Activated B cell treated with CpG ODN at 0.5 μM for 24 hours (primary cell): ENCODE measurements around the gene MED20. TPM values are rescaled to one million over a fixed set of nuclear protein-coding genes. Genes with fewer than 3 reads are reported as not detected.

Source experiments
- ATAC-seq: fragments of 200-7000 bp; cut with Tn5 transposase; one replicate; pipeline ENCODE4 v1.10.0; 2021; ENCODE audit warnings: low read depth, mild to moderate bottlenecking, moderate library complexity
- CTCF ChIA-PET: fragments of 350-600 bp; sonication (Branson Sonifier 250); formaldehyde crosslinking; loops from one replicate; lab custom pipeline; 2021; ENCODE audit warnings: antibody characterized with exemption; lab: Charles Lee
- POLR2A ChIA-PET: fragments of 350-600 bp; sonication (Branson Sonifier 250); formaldehyde crosslinking; loops from one replicate; lab custom pipeline; 2021; ENCODE audit warnings: antibody characterized with exemption; lab: Charles Lee
- DNase-seq: peaks from one replicate; pipeline ENCODE4 v3.0.0; 2022
- H3K27ac Mint-ChIP-seq: one replicate; pipeline ENCODE4 v1.8.0; 2020; ENCODE audit warnings: mixed read lengths
- H3K27me3 Mint-ChIP-seq: one replicate; pipeline ENCODE4 v1.8.0; 2021; ENCODE audit warnings: mixed read lengths
- H3K36me3 Mint-ChIP-seq: one replicate; pipeline ENCODE4 v1.8.0; 2021; ENCODE audit warnings: low read depth, mixed read lengths
- H3K4me1 Mint-ChIP-seq: one replicate; pipeline ENCODE4 v1.8.0; 2021; ENCODE audit warnings: mixed read lengths
- H3K4me3 Mint-ChIP-seq: one replicate; pipeline ENCODE4 v1.8.0; 2020; ENCODE audit warnings: mild to moderate bottlenecking, mixed read lengths
- H3K9me3 Mint-ChIP-seq: one replicate; pipeline ENCODE4 v1.8.0; 2020; ENCODE audit warnings: mixed read lengths
- intact Hi-C: fragments of 100-400 bp; cut with micrococcal nuclease; formaldehyde crosslinking; loops from one replicate; pipeline ENCODE4 v1.15.1; 2024
- total RNA-seq: library from RNA; stranded (reverse); gene quantifications from 2 replicates; pipeline ENCODE4 v1.2.3, GENCODE V29; 2022
- TF ChIP-seq, protein P1 (sequence below): fragments of 200-600 bp; IDR thresholded peaks from one replicate; pipeline ENCODE4 v1.8.0; 2022; ENCODE audit warnings: antibody characterized with exemption, mild to moderate bottlenecking

Gene MED20
- total RNA-seq, 1 donor from 2014 or later = 21.1 TPM

DNA sequence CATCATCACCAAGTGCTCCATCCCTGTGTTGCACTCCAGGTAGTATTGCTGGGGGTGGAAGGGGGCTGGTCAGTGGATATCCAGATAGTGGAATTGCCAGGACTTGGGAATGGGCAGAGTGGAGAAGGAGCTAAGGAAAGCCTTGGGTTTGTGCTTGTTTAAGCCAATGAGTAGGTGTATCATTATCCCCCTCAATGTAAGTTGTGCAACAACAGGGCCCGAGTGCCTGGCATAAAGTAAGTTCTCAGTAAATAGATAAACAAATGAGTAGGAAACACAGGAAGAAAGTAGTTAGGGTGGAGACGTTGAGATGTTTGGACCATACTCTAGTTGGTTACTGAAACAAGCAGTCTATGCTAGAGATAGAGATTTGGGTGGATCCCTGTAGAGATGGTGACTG is 10.9 kb upstream of the MED20 start:
- H3K36me3 Mint-ChIP-seq = peaks cover 89% of the 10 kb centered on the region
- no peak for DNase-seq
- no peaks in the 10 kb centered on the region for H3K9me3 Mint-ChIP-seq
- peaks cover 38% of the 10 kb centered on the region for H3K4me1 Mint-ChIP-seq
- POLR2A ChIA-PET = interaction anchor here (13.0 kb wide), 1 partner anchor 113 kb away, joined by 195 read pairs; the partner anchor contains the start of gene TAF8
- peak overlapping the region; percentile 3 for H3K27ac Mint-ChIP-seq
- intact Hi-C loops = no loop called here
- ATAC-seq = no peak
- CTCF ChIA-PET = no interaction called here
- no peak overlapping the region for H3K4me3 Mint-ChIP-seq
- no peaks in the 10 kb centered on the region for H3K27me3 Mint-ChIP-seq
- TF ChIP-seq, protein P1, sequence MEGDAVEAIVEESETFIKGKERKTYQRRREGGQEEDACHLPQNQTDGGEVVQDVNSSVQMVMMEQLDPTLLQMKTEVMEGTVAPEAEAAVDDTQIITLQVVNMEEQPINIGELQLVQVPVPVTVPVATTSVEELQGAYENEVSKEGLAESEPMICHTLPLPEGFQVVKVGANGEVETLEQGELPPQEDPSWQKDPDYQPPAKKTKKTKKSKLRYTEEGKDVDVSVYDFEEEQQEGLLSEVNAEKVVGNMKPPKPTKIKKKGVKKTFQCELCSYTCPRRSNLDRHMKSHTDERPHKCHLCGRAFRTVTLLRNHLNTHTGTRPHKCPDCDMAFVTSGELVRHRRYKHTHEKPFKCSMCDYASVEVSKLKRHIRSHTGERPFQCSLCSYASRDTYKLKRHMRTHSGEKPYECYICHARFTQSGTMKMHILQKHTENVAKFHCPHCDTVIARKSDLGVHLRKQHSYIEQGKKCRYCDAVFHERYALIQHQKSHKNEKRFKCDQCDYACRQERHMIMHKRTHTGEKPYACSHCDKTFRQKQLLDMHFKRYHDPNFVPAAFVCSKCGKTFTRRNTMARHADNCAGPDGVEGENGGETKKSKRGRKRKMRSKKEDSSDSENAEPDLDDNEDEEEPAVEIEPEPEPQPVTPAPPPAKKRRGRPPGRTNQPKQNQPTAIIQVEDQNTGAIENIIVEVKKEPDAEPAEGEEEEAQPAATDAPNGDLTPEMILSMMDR = no peak

DNA sequence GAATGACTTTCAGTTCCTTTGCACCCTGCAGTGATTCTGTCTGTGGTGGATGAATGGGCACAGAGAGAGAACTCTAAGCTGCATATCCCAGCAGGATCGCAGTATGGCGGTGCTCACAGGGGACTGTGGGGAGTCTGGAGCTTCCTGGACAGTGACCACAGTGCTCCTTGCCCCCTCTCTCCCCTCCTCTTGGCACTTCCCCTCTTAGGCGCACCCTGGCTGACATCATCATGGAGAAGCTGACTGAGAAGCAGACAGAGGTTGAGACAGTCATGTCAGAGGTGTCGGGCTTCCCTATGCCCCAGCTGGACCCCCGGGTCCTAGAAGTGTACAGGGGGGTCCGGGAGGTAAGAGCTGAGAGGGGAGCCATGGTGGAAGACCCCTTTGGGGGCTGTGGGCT is 9.0 kb upstream of the MED20 start:
- ChIA-PET CTCF (interaction anchor here (0.9 to 1.6 kb wide), 2 partner anchors 8 to 9 kb away, joined by 3 to 5 read pairs; partner anchors contain the start of genes BYSL and MED20), POLR2A (interaction anchor here (1.0 kb wide), 2 partner anchors 8 to 9 kb away, joined by 3 to 4 read pairs; partner anchors contain the start of genes BYSL and MED20)
- Mint-ChIP-seq H3K4me3 (no peak overlapping the region), H3K36me3 (peaks cover 83% of the 10 kb centered on the region), H3K9me3 (no peaks in the 10 kb centered on the region), H3K4me1 (peaks cover 22% of the 10 kb centered on the region), H3K27me3 (no peaks in the 10 kb centered on the region), H3K27ac (no peak overlapping the region)
- ATAC-seq (no peak), DNase-seq (no peak)
- intact Hi-C loops = loop anchor here (10.0 kb wide), 1 partner anchor 635 kb away; the partner anchor contains the start of gene UBR2
- TF ChIP-seq, protein P1 = no peak

DNA sequence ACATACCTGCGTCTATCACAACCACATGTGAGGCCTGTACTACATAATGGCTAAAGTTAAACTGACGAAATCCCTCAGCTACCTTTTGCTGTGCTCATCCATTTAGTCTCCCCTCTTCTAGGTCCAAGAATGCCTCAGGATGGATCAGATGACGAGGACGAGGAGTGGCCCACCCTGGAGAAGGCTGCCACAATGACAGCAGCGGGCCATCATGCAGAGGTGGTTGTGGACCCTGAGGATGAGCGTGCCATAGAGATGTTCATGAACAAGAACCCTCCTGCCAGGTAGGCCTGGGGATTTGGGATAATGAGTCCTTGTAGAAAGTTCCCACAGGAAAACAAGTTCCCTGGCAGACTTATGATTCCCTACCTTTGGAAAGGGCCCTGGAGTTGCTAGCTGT is 6.3 kb upstream of the MED20 start:
- no peak for DNase-seq
- Mint-ChIP-seq H3K27me3 (no peaks in the 10 kb centered on the region), H3K4me3 (no peak overlapping the region), H3K9me3 (no peaks in the 10 kb centered on the region), H3K27ac (no peak overlapping the region), H3K36me3 (peaks cover 80% of the 10 kb centered on the region), H3K4me1 (peaks cover 27% of the 10 kb centered on the region)
- ChIA-PET CTCF (interaction anchor here (0.6 to 1.3 kb wide), 2 partner anchors 113 to 140 kb away, joined by 3 to 4 read pairs; partner anchors contain the start of gene TOMM6), POLR2A (interaction anchor here (0.5 to 0.6 kb wide), 2 partner anchors 80 to 125 kb away, joined by 3 to 9 read pairs; no protein-coding TSS in a partner anchor)
- intact Hi-C loops = loop anchor here (10.0 kb wide), 1 partner anchor 638 kb away; the partner anchor contains the start of gene UBR2
- TF ChIP-seq, protein P1 = no peak
- ATAC-seq = no peak

DNA sequence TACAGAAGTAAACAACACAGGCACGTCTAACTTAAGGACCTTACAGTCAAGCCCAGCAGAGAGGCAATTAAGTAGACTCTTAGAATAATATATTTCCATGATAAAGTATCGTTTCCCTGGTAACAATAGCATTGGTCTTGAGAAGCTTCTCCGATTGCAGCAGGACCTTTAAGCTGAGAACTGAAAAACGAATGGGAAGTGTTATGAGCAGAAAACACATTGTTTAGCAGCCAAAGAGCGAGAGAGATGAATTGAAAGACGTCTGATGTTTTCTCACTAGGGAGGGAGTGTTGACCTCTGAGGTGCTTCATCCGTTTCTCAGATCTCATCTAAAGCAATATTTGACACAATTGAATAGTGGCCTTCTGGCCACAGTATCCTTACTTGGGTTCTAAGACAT is 1.2 kb upstream of the MED20 start:
- Mint-ChIP-seq H3K9me3 (no peaks in the 10 kb centered on the region), H3K27ac (peak overlapping the region; percentile 41), H3K27me3 (no peaks in the 10 kb centered on the region), H3K4me1 (peaks cover 49% of the 10 kb centered on the region), H3K36me3 (peaks cover 52% of the 10 kb centered on the region), H3K4me3 (peak overlapping the region; percentile 98)
- POLR2A ChIA-PET = interaction anchor here (0.8 to 3.4 kb wide), 7 partner anchors 8 to 135 kb away, joined by 3 to 48 read pairs (median 21); partner anchors contain the start of genes CCND3, TOMM6 and USP49
- intact Hi-C loops = loop anchor here (10.0 kb wide), 1 partner anchor 643 kb away; the partner anchor contains the start of gene UBR2
- no peak for ATAC-seq
- CTCF ChIA-PET = interaction anchor here (1.1 to 3.4 kb wide), 8 partner anchors 8 to 127 kb away, joined by 3 to 43 read pairs (median 6); partner anchors contain the start of genes CCND3, TAF8 and USP49
- TF ChIP-seq, protein P1 = no peak
- no peak for DNase-seq

DNA sequence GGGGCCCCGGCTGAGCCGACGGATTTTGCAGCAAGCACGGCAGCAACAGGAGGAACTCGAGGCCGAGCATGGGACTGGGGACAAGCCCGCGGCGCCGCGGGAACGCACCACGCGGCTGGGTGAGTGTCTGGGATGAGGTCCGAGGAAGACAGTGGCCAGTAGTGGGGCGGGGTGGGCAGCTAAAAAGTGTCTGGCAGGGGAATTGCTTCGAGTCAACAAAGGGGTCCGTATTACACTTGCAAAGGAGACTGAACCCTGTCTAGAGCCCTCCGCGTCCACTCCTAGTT is 716 bp upstream of the MED20 start:
- ATAC-seq (peak; percentile 8), DNase-seq (no peak)
- no peaks in the 10 kb centered on the region for H3K9me3 Mint-ChIP-seq
- ChIA-PET POLR2A (interaction anchor here (0.6 to 3.4 kb wide), 20 partner anchors 9 to 1681 kb away, joined by 3 to 48 read pairs (median 10); partner anchors contain the start of genes CCND3, TAF8, TOMM6 and USP49), CTCF (interaction anchor here (0.8 to 3.4 kb wide), 17 partner anchors 9 to 134 kb away, joined by 3 to 43 read pairs (median 6); partner anchors contain the start of genes CCND3, TAF8, TOMM6 and USP49)
- peaks cover 49% of the 10 kb centered on the region for H3K4me1 Mint-ChIP-seq
- H3K27ac Mint-ChIP-seq = peak overlapping the region; percentile 98
- peaks cover 51% of the 10 kb centered on the region for H3K36me3 Mint-ChIP-seq
- H3K4me3 Mint-ChIP-seq = peak overlapping the region; percentile 98
- H3K27me3 Mint-ChIP-seq = no peaks in the 10 kb centered on the region
- intact Hi-C loops = loop anchor here (1.0 to 10.0 kb wide), 9 partner anchors 15 to 643 kb away; partner anchors contain the start of genes CCND3, MRPS10, TAF8 and TOMM6
- TF ChIP-seq, protein P1 = no peak
